NCI-H1417 (cell line): Measurements from ENCODE around the gene SMAP1.

ENCODE experiments used
- DNase-seq, 3 experiments: peaks; one replicate each; lab custom pipeline; 2025; lab: John Stamatoyannopoulos, UW

Gene SMAP1

DNA sequence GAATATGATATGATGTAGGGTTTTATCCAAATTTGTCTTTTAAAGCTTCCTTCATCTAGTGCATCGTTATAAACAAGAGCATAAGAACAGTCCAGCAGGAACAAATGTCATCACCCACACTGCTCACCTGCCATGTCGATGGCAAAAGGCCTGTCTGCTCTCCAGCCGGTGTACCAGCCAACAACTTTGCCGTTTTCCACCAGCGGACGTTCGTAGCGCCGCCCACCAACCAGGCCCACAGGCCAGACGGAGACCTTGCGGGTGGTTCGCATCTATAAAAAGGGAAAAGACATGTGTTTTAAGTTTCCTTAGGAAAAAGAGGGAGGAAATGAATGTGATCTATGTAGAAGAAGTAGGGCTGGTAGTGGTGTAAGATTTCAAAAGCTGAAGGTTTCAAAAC is 226.3 kb downstream of the SMAP1 start:
- no peak for DNase-seq

DNA sequence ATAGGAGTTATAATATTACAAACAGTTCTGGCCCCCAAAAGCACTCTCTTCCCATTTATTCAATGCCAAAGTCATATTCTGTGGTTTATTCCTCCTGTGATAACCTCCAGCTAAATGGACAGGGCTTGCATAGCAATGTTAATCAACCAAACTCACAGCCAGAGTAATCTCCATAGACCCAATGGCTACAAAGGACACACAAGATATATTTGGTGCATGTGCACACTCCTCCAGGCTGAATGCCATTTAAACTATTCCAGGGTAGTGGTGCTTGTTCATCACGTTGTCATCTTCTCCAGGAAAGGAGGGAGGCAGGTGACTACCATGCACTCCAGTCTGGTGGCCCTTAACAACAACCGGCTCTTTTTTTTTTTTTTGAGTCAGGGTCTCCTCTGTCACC is 232.4 kb downstream of the SMAP1 start:
- DNase-seq = no peak

DNA sequence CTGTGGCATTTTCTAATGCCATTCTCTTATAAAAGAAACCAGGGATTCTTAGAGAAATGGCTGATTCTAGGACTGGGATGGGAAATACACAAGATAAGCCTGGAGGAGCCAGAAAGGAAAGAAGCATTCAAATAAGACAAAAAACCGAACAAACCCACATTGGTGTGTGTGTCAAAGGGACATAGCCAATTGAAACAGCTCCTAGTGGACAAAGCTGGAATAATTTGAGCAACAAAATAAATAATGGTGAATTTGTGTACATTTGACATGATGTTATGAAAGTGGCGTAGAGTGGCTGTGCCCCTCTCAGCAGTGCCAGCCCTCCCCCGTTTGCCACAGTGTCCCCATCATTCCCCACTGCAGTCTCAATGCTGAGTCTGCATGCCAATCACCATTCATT is 233.6 kb downstream of the SMAP1 start:
- no peak for DNase-seq

DNA sequence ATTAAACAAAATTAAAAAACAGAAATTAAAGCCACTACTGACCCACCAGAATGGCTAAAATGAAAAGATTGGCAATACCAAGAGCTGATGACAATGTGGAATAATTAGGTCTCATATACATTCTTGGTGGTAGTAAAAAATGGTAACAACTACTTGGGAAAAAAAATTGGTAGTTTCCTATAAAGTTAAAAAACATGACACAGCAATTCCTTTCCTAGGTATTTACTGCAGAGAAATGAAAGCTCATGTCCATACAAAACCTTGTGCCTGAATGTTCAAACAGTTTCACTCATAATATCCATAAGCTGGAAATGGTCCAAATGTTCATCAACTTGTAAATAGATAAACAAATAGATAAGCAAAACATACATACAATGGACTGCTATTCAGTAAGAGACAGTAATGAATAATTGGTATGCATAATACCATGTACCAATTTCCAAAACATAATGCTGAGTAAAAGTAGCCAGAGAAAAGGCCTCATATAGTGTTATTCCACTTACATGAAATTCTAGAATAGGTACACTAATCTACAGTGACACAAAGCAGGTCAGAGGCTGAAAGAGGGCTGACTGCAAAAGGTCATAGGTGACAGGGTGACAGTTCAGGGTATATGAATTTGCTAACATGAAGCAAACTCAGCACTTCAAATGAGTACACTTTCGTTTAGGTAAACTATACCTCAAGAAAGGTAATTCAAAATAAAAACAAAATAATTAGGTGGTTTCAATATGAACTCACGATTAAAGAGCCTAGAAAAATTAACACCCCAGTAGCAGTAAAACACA is 236.2 kb downstream of the SMAP1 start:
- no peak for DNase-seq

DNA sequence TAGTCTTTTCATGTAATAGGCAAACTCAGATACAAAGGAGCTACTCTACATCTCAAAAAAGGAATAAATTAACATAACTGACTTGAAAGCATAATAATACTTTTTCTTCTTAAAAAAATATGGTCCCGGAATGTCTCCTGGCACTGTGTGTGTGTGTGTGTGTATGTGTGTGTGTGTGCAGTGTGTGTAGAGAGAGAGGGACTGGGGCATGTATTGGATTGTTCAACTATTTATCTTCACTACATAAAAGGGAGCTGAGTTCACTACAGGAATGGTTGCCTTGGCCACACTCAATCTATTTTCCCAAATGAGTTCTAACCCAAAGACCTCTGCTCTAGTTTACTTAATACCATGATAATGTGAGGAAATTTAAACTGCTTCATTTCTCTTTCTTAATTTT is 238.1 kb downstream of the SMAP1 start:
- DNase-seq = no peak
